ENCODE results near the gene SAMD4B.

The SAMD4B gene

GRCh38 chr19:39401549-39402345 is 59.5 kb downstream of the SAMD4B start:
- peak; percentile 98 for DNase-seq (ENCODE audit: low read depth)
- no peak overlapping the region for H3K4me3 ChIP-seq (ENCODE audit: low read length)
- peak; percentile 3 for TF ChIP-seq CTCF (IDR thresholded peaks at IDR 0.05; ENCODE audit: insufficient read depth, low read depth, low read length, missing control alignments)

GRCh38 chr19:39402346-39403300 is 60.4 kb downstream of the SAMD4B start:
- H3K4me3 ChIP-seq (ENCODE audit: low read length), result peak overlapping the region; percentile 39
- no peak for TF ChIP-seq CTCF (IDR thresholded peaks at IDR 0.05; ENCODE audit: insufficient read depth, low read depth, low read length, missing control alignments)
- peak; percentile 92 for DNase-seq (ENCODE audit: low read depth)

GRCh38 chr19:39403331-39404312 is 61.4 kb downstream of the SAMD4B start:
- peak overlapping the region; percentile 41 for H3K4me3 ChIP-seq (ENCODE audit: low read length)
- no peak for TF ChIP-seq CTCF (IDR thresholded peaks at IDR 0.05; ENCODE audit: insufficient read depth, low read depth, low read length, missing control alignments)
- peak; percentile 97 for DNase-seq (ENCODE audit: low read depth)

GRCh38 chr19:39405261-39405957 is 63.2 kb downstream of the SAMD4B start:
- H3K4me3 ChIP-seq (ENCODE audit: low read length), result peak overlapping the region; percentile 98
- TF ChIP-seq CTCF (IDR thresholded peaks at IDR 0.05; ENCODE audit: insufficient read depth, low read depth, low read length, missing control alignments), result no peak
- no peak for DNase-seq (ENCODE audit: low read depth)

GRCh38 chr19:39405958-39406655 is 63.9 kb downstream of the SAMD4B start:
- no peak for TF ChIP-seq CTCF (IDR thresholded peaks at IDR 0.05; ENCODE audit: insufficient read depth, low read depth, low read length, missing control alignments)
- H3K4me3 ChIP-seq (ENCODE audit: low read length), result peak overlapping the region; percentile 98
- DNase-seq (ENCODE audit: low read depth), result peak; percentile 65

All from epithelial cell of esophagus (primary cell).